OCI-LY7 (cell line): Measurements from ENCODE around the gene ME1. TPM values are rescaled to one million over a fixed set of nuclear protein-coding genes. Genes with fewer than 3 reads are reported as not detected.

Experiments used
- BruUV-seq: library from RNA; stranded (reverse); fragments of 400-500 nt; replicated peaks from 2 replicates; lab custom pipeline; 2021; lab: Mats Ljungman, UMichigan
- CTCF ChIA-PET: fragments of 300-600 bp; sonication (Branson Sonifier 250); formaldehyde crosslinking; loops from one replicate; lab custom pipeline; 2022; ENCODE audit warnings: antibody characterized with exemption; ENCODE audit not compliant: unreplicated experiment; lab: Charles Lee
- POLR2A ChIA-PET: fragments of 300-600 bp; sonication (Branson Sonifier 250); formaldehyde crosslinking; loops from one replicate; lab custom pipeline; 2022; ENCODE audit warnings: antibody characterized with exemption; lab: Charles Lee
- DNase-seq: peaks from one replicate; pipeline ENCODE4 v3.0.0-alpha.2; 2015; ENCODE audit warnings: low spot score
- H2AFZ ChIP-seq: fragments of 200-600 bp; sonication (generic), shearing (Covaris generic); 2 replicates; pipeline ENCODE4 v1.6.1; 2014; ENCODE audit warnings: mild to moderate bottlenecking, antibody characterized with exemption, low read length, moderate library complexity
- H3K27ac ChIP-seq: fragments of 200-600 bp; sonication (generic); 2 replicates; pipeline ENCODE4 v1.5.1; 2014; ENCODE audit warnings: mixed run types, low read depth, mild to moderate bottlenecking, moderate library complexity, low read length, inconsistent platforms; ENCODE audit not compliant: poor library complexity, severe bottlenecking
- H3K36me3 ChIP-seq: fragments of 200-600 bp; sonication (generic); 2 replicates; pipeline ENCODE4 v1.6.1; 2014; ENCODE audit warnings: mild to moderate bottlenecking, antibody characterized with exemption, low read length, moderate library complexity, mixed read lengths; ENCODE audit not compliant: insufficient read depth
- H3K4me1 ChIP-seq: fragments of 200-600 bp; sonication (generic); 2 replicates; pipeline ENCODE4 v1.5.1; 2014; ENCODE audit warnings: mild to moderate bottlenecking, low read length; ENCODE audit not compliant: insufficient read depth, poor library complexity, severe bottlenecking
- H3K4me2 ChIP-seq: fragments of 200-600 bp; sonication (generic); 2 replicates; pipeline ENCODE4 v1.6.1; 2014; ENCODE audit warnings: mild to moderate bottlenecking, low read length
- H3K4me3 ChIP-seq: fragments of 200-600 bp; sonication (generic); 2 replicates; pipeline ENCODE4 v1.5.1; 2014; ENCODE audit warnings: mild to moderate bottlenecking, low read depth, low read length; ENCODE audit not compliant: poor library complexity, severe bottlenecking
- H3K79me2 ChIP-seq: fragments of 200-600 bp; sonication (generic); 2 replicates; pipeline ENCODE4 v1.6.1; 2016; ENCODE audit warnings: low read depth, mild to moderate bottlenecking, low read length, moderate library complexity, mixed read lengths; ENCODE audit not compliant: insufficient read depth
- H3K9me2 ChIP-seq: fragments of 200-600 bp; sonication (generic); 2 replicates; pipeline ENCODE4 v1.6.1; 2016; ENCODE audit warnings: mild to moderate bottlenecking, low read length, mixed read lengths; ENCODE audit not compliant: insufficient read depth
- H3K9me3 ChIP-seq: fragments of 200-600 bp; sonication (generic); 2 replicates; pipeline ENCODE4 v1.6.1; 2014; ENCODE audit warnings: mild to moderate bottlenecking, mixed run types, low read length, mixed read lengths
- H4K20me1 ChIP-seq: fragments of 200-600 bp; sonication (generic); 2 replicates; pipeline ENCODE4 v1.6.1; 2014; ENCODE audit warnings: mild to moderate bottlenecking, antibody characterized with exemption, low read length, moderate library complexity, mixed read lengths; ENCODE audit not compliant: insufficient read depth
- CTCF ChIP-seq: fragments of 200-600 bp; sonication (generic); conservative IDR thresholded peaks from 2 replicates; pipeline ENCODE4 v1.5.1; 2014; ENCODE audit warnings: mild to moderate bottlenecking, antibody characterized with exemption, low read length, moderate library complexity, mixed read lengths
- EZH2phosphoT487 ChIP-seq: fragments of 200-600 bp; sonication (generic); IDR thresholded peaks from 2 replicates; pipeline ENCODE4 v1.6.1; 2018; ENCODE audit warnings: low read depth, borderline replicate concordance, mild to moderate bottlenecking, mixed run types, antibody characterized with exemption, low read length, moderate library complexity, mixed read lengths
- intact Hi-C: fragments of 100-400 bp; cut with micrococcal nuclease; formaldehyde crosslinking; loops from one replicate; pipeline ENCODE4 v1.10.0; 2022; ENCODE audit not compliant: unreplicated experiment
- total RNA-seq, 2 experiments: library from RNA; depleted of rRNA in 1 of 2; stranded (reverse); fragments of >200 nt in 1 of 2; shearing (Covaris generic) in 1 of 2; gene quantifications; 2 replicates each; pipeline ENCODE4 v1.2.3, GENCODE V29; 2014 to 2022

Gene ME1
- total RNA-seq, 2 experiments from 2014 or later, result not detected

GRCh38 chr6:83403191-83403590 lies 27.7 kb downstream of the ME1 start:
- Histone ChIP-seq H3K27ac (no peak overlapping the region), H3K4me2 (no peak overlapping the region), H3K79me2 (no peaks in the 10 kb centered on the region), H3K9me3 (no peaks in the 10 kb centered on the region), H3K4me1 (no peaks in the 10 kb centered on the region), H3K9me2 (no peaks in the 10 kb centered on the region), H3K36me3 (no peaks in the 10 kb centered on the region), H3K4me3 (no peak overlapping the region), H2AFZ (no peak overlapping the region), H4K20me1 (no peaks in the 10 kb centered on the region)
- CTCF ChIA-PET, result no interaction called here
- DNase-seq, result no peak
- POLR2A ChIA-PET, result interaction anchor here (0.7 to 1.2 kb wide), 2 partner anchors 10 to 21 kb away, joined by 3 read pairs; no protein-coding TSS in a partner anchor
- intact Hi-C loops, result no loop called here
- no TSS peak for BruUV-seq
- no peak for TF ChIP-seq CTCF

DNA sequence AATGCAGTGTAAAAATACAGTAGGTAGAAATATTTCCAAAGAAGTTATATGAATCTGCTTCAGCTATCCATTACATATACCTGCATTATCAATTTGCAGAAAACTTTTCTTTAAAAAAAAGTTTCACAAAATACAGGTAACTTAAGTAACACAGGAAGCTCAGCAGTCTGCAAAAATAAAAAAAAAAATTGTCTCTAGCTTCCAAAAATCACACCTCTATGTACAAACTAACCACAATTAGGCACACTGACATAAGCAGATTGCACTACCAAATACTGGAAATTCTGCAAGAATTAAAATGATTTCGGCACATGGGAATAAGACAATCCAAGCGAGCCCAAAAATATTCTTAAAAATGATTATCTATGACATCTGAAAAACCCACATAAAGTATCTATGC lies 41.2 kb downstream of the ME1 start:
- no peaks in the 10 kb centered on the region for H3K4me1 ChIP-seq
- no peak overlapping the region for H2AFZ ChIP-seq
- BruUV-seq, result no TSS peak
- CTCF ChIA-PET, result no interaction called here
- DNase-seq, result no peak
- TF ChIP-seq CTCF, result no peak
- H3K9me2 ChIP-seq, result no peaks in the 10 kb centered on the region
- H3K4me2 ChIP-seq, result no peak overlapping the region
- H3K4me3 ChIP-seq, result no peak overlapping the region
- POLR2A ChIA-PET, result interaction anchor here (0.7 kb wide), 1 partner anchor 9 kb away, joined by 3 read pairs; no protein-coding TSS in a partner anchor
- H4K20me1 ChIP-seq, result no peaks in the 10 kb centered on the region
- intact Hi-C loops, result no loop called here
- no peak overlapping the region for H3K27ac ChIP-seq
- no peaks in the 10 kb centered on the region for H3K36me3 ChIP-seq
- H3K79me2 ChIP-seq, result no peaks in the 10 kb centered on the region
- no peaks in the 10 kb centered on the region for H3K9me3 ChIP-seq

GRCh38 chr6:83385473-83385872 lies 45.4 kb downstream of the ME1 start:
- H3K9me2 ChIP-seq, result no peaks in the 10 kb centered on the region
- DNase-seq, result no peak
- CTCF ChIA-PET, result no interaction called here
- no peak overlapping the region for H3K27ac ChIP-seq
- no peak overlapping the region for H3K4me3 ChIP-seq
- intact Hi-C loops, result no loop called here
- no peaks in the 10 kb centered on the region for H4K20me1 ChIP-seq
- H2AFZ ChIP-seq, result no peak overlapping the region
- H3K4me2 ChIP-seq, result no peak overlapping the region
- TF ChIP-seq EZH2phosphoT487, result no peak
- TF ChIP-seq CTCF, result no peak
- POLR2A ChIA-PET, result no interaction called here
- H3K79me2 ChIP-seq, result no peaks in the 10 kb centered on the region
- H3K9me3 ChIP-seq, result no peaks in the 10 kb centered on the region
- no peaks in the 10 kb centered on the region for H3K4me1 ChIP-seq
- no TSS peak for BruUV-seq
- no peaks in the 10 kb centered on the region for H3K36me3 ChIP-seq
